CD14-positive monocyte (primary cell): ENCODE data around the gene MAFG. TPM values are rescaled to one million over a fixed set of nuclear protein-coding genes. Genes with fewer than 3 reads are reported as not detected.

Experiments used
- DNase-seq, 3 donors: peaks; one replicate each; pipeline ENCODE4 v3.0.0-alpha.2; 2011 to 2022
- H2AFZ ChIP-seq: 2 replicates; pipeline ENCODE4 v1.6.0; 2012; ENCODE audit warnings: mild to moderate bottlenecking, low read depth, low read length, inconsistent platforms; ENCODE audit not compliant: insufficient read depth, poor library complexity, severe bottlenecking
- H3K27ac ChIP-seq, 2 donors: 1 replicate in 1 of 2; 2 replicates in 1 of 2; pipeline ENCODE4 v1.5.1; 2012 to 2013; ENCODE audit warnings: low read length in 2 of 2, control low read depth in 1 of 2, inconsistent platforms in 1 of 2, low read depth in 1 of 2, mild to moderate bottlenecking in 1 of 2
- H3K27me3 ChIP-seq, 2 donors: one replicate each; pipeline versions ENCODE4 v1.6.0 to v1.6.1; 2011 to 2013; ENCODE audit warnings: low read length in 2 of 2; ENCODE audit not compliant: control insufficient read depth in 2 of 2, insufficient read depth in 2 of 2
- H3K36me3 ChIP-seq, 2 donors: replicated peaks in 1 of 2; 1 replicate in 1 of 2; 2 replicates in 1 of 2; pipeline versions ENCODE4 v1.5.1 to v1.6.1; 2012 to 2013; ENCODE audit warnings: low read length in 2 of 2, control low read depth in 1 of 2, inconsistent platforms in 1 of 2, mild to moderate bottlenecking in 1 of 2; ENCODE audit not compliant: insufficient read depth in 2 of 2, control insufficient read depth in 1 of 2
- H3K4me1 ChIP-seq, 2 donors: 1 replicate in 1 of 2; 2 replicates in 1 of 2; pipeline versions ENCODE4 v1.5.1 to v1.6.1; 2012 to 2013; ENCODE audit warnings: low read length in 2 of 2, control low read depth in 1 of 2, inconsistent platforms in 1 of 2, mild to moderate bottlenecking in 1 of 2, moderate library complexity in 1 of 2; ENCODE audit not compliant: insufficient read depth in 2 of 2, control insufficient read depth in 1 of 2
- H3K4me2 ChIP-seq: replicated peaks from 2 replicates; pipeline ENCODE3; 2012; ENCODE audit warnings: low read length, moderate library complexity, mild to moderate bottlenecking; ENCODE audit not compliant: poor library complexity, severe bottlenecking; ENCODE audit errors: extremely low read depth
- H3K4me3 ChIP-seq, 3 experiments: fragments of 200-600 bp in 1 of 3; sonication (generic) in 1 of 3; replicated peaks in 1 of 3; 1 replicate in 2 of 3; 2 replicates in 1 of 3; pipeline ENCODE4 v1.5.1; 2011 to 2013; ENCODE audit warnings: low read length in 3 of 3, mild to moderate bottlenecking in 3 of 3, control low read depth in 2 of 3, low read depth in 2 of 3, inconsistent platforms in 1 of 3, moderate library complexity in 1 of 3
- H3K79me2 ChIP-seq: 2 replicates; pipeline ENCODE4 v1.6.0; 2012; ENCODE audit warnings: mild to moderate bottlenecking, control low read depth, inconsistent platforms, low read length, moderate library complexity; ENCODE audit not compliant: insufficient read depth
- H3K9ac ChIP-seq: 2 replicates; pipeline ENCODE4 v1.6.0; 2017; ENCODE audit warnings: low read length, mild to moderate bottlenecking; ENCODE audit not compliant: insufficient read depth, poor library complexity, severe bottlenecking
- H3K9me3 ChIP-seq, 2 donors: replicated peaks in 1 of 2; 1 replicate in 1 of 2; 2 replicates in 1 of 2; pipeline versions ENCODE4 v1.5.1 to v1.6.1; 2012 to 2013; ENCODE audit warnings: low read length in 2 of 2, control low read depth in 1 of 2; ENCODE audit not compliant: control insufficient read depth in 1 of 2, insufficient read depth in 1 of 2
- H4K20me1 ChIP-seq: 2 replicates; pipeline ENCODE4 v1.6.0; 2012; ENCODE audit warnings: mild to moderate bottlenecking, low read length, control low read depth, moderate library complexity; ENCODE audit not compliant: insufficient read depth
- H3K27ac Mint-ChIP-seq, 7 donors: one replicate each; pipeline ENCODE4 v1.8.0; 2020; ENCODE audit warnings: mild to moderate bottlenecking in 7 of 7, mixed read lengths in 7 of 7, moderate library complexity in 6 of 7, inconsistent platforms in 2 of 7
- H3K27me3 Mint-ChIP-seq, 3 donors: one replicate each; pipeline ENCODE4 v1.8.0; 2021 to 2022; ENCODE audit warnings: low read depth in 3 of 3, mild to moderate bottlenecking in 3 of 3, mixed read lengths in 3 of 3, moderate library complexity in 3 of 3, inconsistent platforms in 1 of 3
- H3K36me3 Mint-ChIP-seq, 2 donors: one replicate each; pipeline ENCODE4 v1.8.0; 2020; ENCODE audit warnings: mixed read lengths in 2 of 2, inconsistent platforms in 1 of 2, mild to moderate bottlenecking in 1 of 2
- H3K4me1 Mint-ChIP-seq: one replicate; pipeline ENCODE4 v1.8.0; 2020; ENCODE audit warnings: mild to moderate bottlenecking, mixed read lengths
- H3K4me3 Mint-ChIP-seq, 2 donors: one replicate each; pipeline ENCODE4 v1.8.0; 2020; ENCODE audit warnings: mild to moderate bottlenecking in 2 of 2, mixed read lengths in 2 of 2, moderate library complexity in 1 of 2
- H3K9me3 Mint-ChIP-seq, 7 donors: one replicate each; pipeline ENCODE4 v1.8.0; 2020 to 2022; ENCODE audit warnings: mixed read lengths in 7 of 7, mild to moderate bottlenecking in 6 of 7, moderate library complexity in 6 of 7, inconsistent platforms in 2 of 7
- CTCF ChIP-seq: fragments of 200-600 bp; IDR thresholded peaks from one replicate; pipeline ENCODE4 v1.8.0; 2022; ENCODE audit warnings: antibody characterized with exemption, mild to moderate bottlenecking
- WGBS: methylation state at CpG from one replicate; pipeline ENCODE4 v1.1.5; 2013; ENCODE audit warnings: missing lambda C conversion rate; ENCODE audit not compliant: insufficient coverage; 5-methylcytosine and 5-hydroxymethylcytosine counted together
- intact Hi-C, 2 donors: fragments of 100-400 bp; cut with micrococcal nuclease; formaldehyde crosslinking; loops; one replicate each; pipeline versions ENCODE4 v1.15.0 to v1.15.1; 2023
- polyA plus RNA-seq, 3 donors: library from polyadenylated mRNA; depleted of rRNA in 1 of 3; unstranded in 2 of 3; stranded (reverse) in 1 of 3; fragments of 300-500 nt in 2 of 3; fragments of >200 nt in 1 of 3; fragmentation: Illumina TruSeq in 2 of 3; gene quantifications; 1 replicate in 2 of 3; 2 replicates in 1 of 3; pipeline ENCODE4 v1.2.3, GENCODE V29; 2012 to 2021

Gene MAFG
- polyA plus RNA-seq, 3 donors = 7.4 to 66.0 (median 7.6) TPM

- H3K9ac ChIP-seq = no peak overlapping the region
Observed at GRCh38 chr17:81950501-81950900, 23.0 kb upstream of the MAFG start.

GRCh38 chr17:81948635-81949378 is 21.3 kb upstream of the MAFG start:
- DNase-seq = no peak
- H3K79me2 ChIP-seq = no peaks in the 10 kb centered on the region
- Mint-ChIP-seq H3K27ac (no peak overlapping the region), H3K9me3 (peaks cover 0 to 5% (median 0%) of the 10 kb centered on the region in 7 donors), H3K4me3 (no peak overlapping the region), H3K4me1 (no peaks in the 10 kb centered on the region), H3K36me3 (no peaks in the 10 kb centered on the region), H3K27me3 (peaks cover 10 to 18% (median 18%) of the 10 kb centered on the region in 3 donors)
- H4K20me1 ChIP-seq = no peaks in the 10 kb centered on the region
- no peak overlapping the region for H3K4me2 ChIP-seq
- no peak overlapping the region for H2AFZ ChIP-seq
- no peak overlapping the region for H3K9ac ChIP-seq
- no peaks in the 10 kb centered on the region for H3K9me3 ChIP-seq
- no peaks in the 10 kb centered on the region for H3K27me3 ChIP-seq
- no peak for TF ChIP-seq CTCF
- no peak overlapping the region for H3K4me3 ChIP-seq
- WGBS = 87% methylated on average over 15 of the region's 17 CpGs
- no peaks in the 10 kb centered on the region for H3K36me3 ChIP-seq
- H3K4me1 ChIP-seq = peaks cover 0 to 4% of the 10 kb centered on the region in 2 donors
- H3K27ac ChIP-seq = no peak overlapping the region
- intact Hi-C loops = no loop called here

More at GRCh38 chr17:81950501-81950900, 23.0 kb upstream of the MAFG start:
- Histone ChIP-seq H2AFZ (no peak overlapping the region), H3K27ac (no peak overlapping the region), H4K20me1 (no peaks in the 10 kb centered on the region), H3K4me1 (peaks cover 0 to 4% of the 10 kb centered on the region in 2 donors), H3K4me2 (no peak overlapping the region), H3K79me2 (no peaks in the 10 kb centered on the region), H3K4me3 (no peak overlapping the region), H3K9me3 (no peaks in the 10 kb centered on the region), H3K36me3 (no peaks in the 10 kb centered on the region), H3K27me3 (no peaks in the 10 kb centered on the region)
- Mint-ChIP-seq H3K27ac (no peak overlapping the region), H3K9me3 (peaks cover 0 to 5% (median 2%) of the 10 kb centered on the region in 7 donors), H3K4me3 (no peak overlapping the region), H3K27me3 (peaks cover 8 to 19% (median 12%) of the 10 kb centered on the region in 3 donors), H3K36me3 (no peaks in the 10 kb centered on the region), H3K4me1 (no peaks in the 10 kb centered on the region)
- intact Hi-C loops = no loop called here
- no peak for TF ChIP-seq CTCF
- WGBS = 93% methylated on average over 15 of the region's 15 CpGs
- DNase-seq = no peak
